Activated CD4-positive, alpha-beta T cell treated with anti-CD3 and anti-CD28 coated beads, Interleukin-2, Interleukin-4, amounts not matched to agents 100 ng/mL and 50 ng/mL, durations not matched to agents 16 hours and 8 hours (primary cell): ENCODE results near the gene TNS3.
A peak's percentile ranks its signal among the peaks of the same experiment; 100 is the strongest.
"Not testable (repeated sequence)": the region's sequence is repeated elsewhere in the genome, so short reads cannot be mapped to it uniquely, and the experiment has no call there.

Experiments
- DNase-seq: peaks from one replicate; pipeline ENCODE4 v3.0.0-alpha.2; 2020; ENCODE audit warnings: low spot score

The TNS3 gene

DNA sequence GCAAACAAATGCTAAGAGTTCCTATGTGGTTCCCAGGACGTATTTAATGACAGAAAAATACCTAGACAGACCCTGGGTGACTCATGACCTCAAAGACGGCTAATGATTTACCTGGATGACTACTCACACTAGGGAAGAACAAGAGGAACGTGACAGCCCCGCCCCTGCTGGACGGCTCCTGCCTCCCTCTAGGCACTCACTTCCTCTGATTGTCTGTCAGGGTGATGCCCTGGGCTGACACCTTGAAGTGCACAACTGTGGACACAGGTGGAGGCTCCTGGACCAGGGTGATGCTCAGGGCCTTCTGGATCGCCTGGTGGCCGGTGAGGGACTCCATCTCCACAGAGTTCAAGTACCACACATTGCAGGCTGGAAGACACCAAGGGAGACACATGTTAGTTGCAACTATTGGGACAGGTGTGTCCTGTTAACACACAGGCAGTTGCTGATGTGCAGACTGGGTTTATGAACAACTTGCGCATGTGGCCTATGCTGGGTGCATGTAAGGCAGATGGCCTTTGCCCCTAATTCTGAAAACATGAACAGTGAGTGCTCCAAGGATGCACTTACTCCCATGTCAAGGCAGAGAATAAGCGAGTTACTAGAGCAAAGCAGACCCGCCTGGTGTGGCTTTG, 298.3 kb downstream of the TNS3 start:
- DNase-seq: no peak

DNA sequence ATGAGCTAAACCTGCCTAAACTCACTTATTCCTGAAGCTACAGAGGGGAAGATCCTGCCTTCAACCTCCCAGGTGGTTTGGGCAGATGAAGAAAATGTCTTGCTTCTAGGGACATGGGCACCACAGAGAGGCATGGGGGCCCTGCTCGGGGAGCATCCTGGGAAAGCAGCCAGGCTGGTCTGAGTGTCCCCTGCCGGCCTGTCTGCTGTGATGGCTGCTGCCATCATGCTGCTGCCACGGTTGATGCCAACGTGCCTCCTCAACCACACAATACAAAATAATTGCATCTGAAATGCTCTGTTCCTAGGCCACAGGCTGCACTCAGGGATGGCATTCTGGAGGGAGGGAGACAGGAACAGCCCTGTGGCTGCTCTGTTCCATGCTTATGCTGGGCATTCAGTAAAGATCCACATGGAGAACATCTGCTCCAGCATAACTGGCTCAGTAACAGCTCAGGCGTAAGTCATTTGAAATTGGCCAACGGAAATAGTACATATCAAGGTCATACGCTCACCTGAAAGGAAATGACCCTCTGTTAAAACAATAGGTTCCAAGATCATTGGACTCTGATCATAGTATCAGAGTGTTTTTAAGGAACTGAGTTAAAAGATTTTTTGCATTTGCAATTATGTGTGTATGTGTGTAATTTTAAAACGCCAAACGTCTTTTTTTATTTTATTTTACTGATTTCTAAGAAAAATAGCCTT, 299.0 kb downstream of the TNS3 start:
- no peak for DNase-seq

DNA sequence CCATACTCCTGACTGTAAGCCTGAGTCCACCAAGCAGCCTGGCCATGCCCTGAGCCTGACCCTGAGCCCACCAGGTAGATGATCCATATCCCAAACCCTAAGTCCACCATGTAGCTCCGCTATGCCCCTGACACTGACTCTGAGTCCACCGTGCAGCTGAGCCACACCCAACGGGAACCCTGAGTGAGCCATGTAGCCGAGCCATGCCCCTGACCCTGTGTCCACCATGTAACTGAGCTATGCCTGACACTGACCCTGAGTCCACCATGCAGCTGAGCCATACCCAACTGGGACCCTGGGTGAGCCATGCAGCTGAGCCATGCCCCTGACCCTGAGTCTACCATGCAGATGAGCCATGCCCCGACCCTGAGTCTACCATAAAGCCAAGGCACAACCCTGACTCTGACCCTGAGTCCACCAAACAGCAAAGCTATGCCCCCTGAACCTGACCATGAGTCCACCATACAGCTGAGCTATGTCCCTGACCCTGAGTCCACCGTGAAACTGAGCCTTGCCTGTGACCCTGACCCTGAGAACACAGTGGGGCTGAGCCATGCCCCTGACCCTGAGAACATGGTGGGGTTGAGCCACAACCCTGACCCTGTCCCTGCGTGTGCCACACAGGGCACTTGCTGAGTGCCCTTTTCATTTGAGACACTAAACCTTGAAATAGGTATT, 299.8 kb downstream of the TNS3 start:
- DNase-seq: no peak

DNA sequence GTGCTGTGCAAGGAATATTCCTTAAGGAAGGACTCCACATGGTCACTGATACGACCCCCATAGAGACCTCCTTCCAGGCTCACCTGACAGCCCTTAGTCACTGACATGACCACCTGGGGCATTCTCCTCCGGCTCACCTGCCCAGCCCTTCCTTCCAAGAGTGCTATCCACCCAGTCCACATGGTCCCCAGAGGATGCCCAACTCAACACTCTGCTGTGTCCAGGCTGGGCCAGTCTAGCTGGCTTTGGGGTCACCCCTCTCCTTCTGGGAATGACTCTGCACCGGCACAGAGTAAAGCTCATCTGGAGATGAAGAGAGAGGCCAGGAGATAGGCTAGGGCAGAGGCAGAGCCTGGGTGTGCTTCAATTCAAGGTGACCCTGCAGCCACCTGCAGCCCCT, 300.8 kb downstream of the TNS3 start:
- no peak for DNase-seq

DNA sequence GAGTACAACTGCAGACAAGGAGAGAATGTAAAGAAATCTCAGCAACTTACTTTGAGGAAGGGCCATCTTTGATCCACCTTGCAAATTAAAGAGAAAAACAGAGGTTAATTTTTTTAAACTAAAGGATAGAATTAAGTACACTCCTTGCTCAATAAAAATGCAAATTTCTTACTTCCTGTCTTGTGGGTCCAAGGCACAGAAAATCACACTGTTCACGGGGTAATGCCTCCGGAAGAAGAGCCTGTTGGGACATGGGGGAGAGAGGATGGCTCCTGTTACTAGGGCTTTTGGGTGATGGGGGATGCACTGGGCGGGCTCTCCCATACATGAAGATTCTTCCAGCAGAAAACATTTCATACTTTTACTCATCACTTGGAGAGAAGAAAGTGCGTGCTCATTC, 301.8 kb downstream of the TNS3 start:
- DNase-seq: no peak

DNA sequence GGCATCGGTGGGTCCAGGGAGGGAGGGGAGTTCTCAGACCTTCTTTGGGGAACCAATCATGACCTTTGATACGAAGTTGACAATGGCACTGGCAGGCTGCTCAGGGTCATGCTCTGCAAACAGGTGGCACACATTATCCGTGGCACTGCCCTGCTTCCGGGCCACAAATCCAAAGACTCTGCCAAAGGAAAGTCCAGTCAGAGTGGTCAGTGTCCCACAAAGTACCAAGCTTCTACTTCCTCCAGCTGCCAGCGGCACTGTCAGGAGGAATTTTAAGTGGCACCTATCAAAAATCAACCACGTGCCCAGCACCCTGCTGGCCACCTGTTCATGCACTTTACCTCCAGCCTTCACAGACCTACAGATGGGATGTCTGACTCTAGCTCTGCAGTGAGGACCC, 303.9 kb downstream of the TNS3 start:
- no peak for DNase-seq

DNA sequence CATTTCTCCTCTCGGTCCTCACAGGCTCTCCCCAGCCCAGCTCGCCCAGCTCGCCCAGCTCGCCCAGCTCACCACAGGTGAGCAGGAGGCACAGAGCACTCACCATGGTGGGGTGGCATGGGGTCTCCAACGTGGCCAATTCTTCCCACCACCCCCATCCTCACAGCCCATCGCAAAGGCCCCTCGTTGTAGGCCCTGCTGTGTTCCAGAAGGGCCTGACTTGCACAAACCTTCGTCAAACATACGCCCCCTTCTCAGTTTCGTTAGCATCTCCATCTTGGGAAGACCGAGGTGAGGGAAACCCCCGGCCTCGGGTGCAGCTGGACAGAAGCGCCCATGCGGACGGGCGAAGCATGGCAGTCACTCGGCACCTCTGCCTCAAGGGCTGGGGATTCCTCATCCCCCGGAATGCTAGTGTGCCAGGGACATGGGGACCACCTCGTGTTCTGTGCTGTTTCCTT, 304.6 kb downstream of the TNS3 start:
- DNase-seq: no peak

DNA sequence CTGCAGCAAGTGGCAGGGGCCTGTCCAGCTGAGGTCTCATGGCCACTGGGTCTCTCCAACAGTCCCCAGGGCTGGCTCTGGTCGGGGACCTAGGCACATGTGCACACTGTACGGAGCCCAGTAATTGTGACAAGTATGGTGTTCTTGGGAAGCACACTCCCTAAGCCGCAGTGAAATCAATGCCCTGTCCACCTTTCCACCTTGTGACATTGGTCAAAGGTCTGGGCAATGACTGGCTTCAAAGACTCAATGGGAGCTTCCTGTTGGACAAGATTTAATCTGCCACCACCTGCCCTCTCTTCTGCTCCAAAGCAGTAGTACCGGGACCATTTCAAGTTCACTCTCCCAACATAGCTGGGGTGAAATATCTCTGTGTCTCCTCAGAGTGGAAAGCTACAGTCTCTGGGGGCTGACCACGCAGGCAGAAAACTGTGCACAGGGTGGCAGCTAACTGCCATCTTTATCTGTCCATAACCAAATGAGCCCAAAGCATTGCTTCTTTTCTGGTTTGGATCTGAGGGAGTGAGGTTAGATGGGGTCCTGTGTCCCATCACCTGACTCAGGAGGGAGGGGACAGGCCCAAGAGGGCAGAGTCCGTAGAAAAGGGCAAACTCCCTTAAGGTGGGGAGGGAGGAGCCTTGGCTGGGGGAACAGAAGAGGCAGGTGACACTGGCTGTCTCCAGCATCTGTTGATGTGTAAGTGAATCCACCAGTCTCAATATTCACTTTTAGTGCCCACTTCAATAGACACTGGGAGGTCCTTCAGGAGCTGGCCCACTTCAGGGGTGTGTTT, 307.7 kb downstream of the TNS3 start:
- DNase-seq: no peak

DNA sequence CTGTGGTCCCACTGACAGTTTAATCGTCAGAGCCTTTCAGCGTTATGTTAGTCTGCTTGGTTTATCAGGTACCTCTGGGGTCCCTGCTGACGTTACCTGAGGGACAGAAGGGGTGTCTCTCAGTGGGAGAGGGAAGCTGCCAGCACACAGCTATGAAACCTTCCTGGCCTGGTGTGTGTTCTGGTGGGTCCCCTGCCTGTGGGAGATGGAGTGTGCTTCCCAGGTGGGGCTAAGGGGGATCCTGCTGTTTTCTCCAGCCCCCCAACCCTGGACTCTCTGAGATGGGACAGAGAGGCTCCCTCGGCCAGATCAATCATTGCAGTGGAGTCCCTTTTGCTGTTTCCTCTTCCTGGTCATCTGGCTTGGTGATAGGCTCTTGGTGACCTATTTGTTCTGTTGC, 308.8 kb downstream of the TNS3 start:
- DNase-seq: no peak

DNA sequence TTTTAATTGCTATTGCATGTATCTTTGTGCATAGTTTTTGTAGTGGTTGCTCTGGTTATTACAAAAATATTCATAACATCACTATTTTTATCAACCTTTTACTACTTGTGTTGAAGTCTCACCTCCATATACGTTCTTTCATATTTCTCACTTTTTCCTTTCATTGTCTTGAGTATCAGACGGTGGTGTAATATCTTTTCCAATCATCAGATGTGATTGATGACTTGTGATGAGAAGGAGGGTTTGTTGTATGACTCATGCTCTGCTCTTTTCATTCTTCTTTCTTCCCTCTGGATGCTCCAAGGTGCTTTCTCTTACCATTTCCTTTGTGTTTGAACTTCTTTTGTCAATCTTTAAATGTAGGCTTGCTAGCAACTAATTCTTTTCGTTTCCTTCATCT, 310.2 kb downstream of the TNS3 start:
- DNase-seq: no peak

DNA sequence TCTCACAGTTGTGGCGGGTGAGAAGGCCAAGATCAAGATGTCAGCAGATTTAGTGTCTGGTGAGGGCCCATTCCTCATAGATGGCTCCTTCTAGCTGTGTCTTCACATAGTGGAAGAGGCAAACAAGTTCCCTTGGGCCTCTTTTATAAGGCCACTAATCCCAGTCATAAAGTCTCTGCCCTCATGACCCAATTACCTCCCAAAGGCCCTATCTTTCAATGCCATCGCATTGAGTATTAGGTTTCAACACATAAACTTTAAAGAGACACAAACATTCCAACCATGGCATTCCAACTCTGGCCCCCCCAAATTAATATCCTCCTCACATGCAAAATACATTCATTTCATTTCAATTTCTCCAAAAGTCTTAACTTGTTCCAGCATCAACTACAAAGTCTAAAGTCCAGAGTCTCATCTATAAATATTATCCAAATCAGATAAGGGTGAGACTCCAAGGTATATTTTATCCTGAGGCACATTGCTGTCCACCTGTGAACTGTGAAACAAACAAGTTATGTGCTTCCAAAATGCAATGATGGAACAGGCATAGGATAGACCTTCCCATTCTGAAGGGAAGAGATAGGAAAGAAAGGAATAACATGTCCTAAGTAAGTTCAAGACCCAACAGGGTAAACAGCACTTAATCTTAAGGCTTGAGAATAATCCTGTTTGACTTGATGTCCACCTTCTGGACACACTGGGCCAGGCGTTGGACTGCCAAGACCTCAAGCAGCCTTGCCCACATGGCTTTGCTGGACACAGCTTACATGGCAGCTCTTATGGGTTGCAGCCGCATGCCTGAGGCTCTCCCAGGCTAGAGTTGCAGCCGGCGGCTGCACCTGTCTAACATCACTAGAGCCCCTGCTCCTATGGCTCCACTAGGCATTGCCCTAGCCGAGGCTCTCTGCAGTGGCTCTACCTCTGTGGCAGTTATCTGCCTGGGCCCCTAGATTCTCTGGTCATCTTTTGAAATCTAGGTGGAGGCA, 312.8 kb downstream of the TNS3 start:
- no peak for DNase-seq

DNA sequence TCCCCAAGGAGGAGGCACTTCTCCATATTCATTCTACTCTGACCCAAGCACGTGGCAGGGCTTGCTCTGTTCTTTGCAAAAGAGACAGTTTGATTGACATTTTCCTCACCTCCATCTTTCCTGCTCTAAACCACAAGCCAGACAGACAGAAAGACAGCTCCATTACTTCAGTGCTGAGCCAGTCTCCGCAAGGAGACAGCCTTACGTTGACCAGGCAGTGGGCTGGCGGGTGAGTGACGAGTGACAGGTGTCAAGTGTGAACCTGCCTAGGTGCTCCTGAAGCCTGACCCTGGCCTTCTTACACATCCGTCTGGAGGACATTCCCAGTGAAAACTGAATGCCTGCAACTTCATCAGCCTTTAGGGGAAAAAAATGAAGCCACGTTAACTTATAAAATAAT, 314.6 kb downstream of the TNS3 start:
- DNase-seq: no peak

DNA sequence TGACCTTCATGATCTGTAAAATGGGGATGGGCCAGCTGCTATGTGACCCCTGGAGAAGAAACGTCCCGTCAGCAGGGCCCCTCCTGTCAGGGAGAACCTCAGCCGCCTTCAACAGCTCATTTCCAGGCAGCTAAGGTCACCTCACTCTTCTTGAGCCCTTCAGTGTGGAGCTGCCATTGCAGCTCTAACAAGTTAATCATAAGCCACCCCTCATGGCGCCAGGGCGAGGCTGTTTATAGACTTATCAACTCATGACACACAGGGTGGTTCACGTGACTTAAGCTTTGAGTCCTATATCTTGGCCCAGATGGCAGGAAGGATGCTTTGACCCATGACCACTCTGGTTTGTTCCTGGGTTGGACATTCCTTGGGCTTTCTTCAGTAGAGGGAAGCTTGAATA, 315.1 kb downstream of the TNS3 start:
- DNase-seq: no peak

DNA sequence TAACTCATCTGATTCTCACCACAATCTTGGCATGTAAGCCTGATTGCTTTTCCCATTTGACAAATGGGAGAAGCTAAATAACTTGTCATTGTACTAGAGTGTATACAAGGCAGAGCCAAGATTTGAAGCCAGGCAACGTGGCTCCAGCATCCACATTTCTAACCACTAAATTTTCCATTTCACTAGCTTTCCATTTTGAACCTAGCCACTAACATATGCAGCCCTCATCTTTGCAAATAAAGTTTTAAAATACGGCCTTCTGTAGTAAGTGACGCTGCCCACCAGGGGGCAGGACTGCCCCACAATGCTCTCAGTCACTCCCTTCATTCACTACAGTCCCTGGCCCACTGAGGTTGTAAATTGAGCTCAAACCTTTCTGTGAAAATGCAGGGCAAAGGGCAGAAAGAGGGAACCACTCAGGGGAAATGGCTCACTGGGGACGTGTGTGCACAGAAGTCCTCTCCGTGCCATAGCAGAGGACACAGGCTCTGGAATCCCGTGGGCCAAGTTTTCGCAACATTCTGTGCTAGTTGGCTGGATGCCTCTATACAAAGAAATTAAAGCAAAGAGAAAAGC, 315.7 kb downstream of the TNS3 start:
- peak; percentile 31 for DNase-seq

DNA sequence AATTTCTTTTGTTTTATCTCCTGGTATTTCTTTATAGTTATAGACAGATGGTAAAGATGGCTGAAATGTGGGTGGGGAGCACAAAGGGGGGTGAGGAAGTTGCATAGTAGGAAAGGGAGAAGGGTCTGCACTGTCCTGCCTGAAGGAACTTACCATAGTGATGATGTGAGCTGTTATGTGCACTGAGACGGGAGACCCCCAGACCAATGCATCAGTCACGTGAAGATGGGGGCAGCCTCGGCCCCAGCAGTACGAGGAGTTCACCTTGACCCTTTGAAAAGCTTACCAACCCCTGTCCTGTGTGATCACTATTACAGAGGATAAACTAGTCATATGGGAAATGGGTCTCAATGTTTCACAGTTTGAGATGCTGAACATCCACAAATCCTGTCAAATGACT, 316.3 kb downstream of the TNS3 start:
- DNase-seq: no peak

DNA sequence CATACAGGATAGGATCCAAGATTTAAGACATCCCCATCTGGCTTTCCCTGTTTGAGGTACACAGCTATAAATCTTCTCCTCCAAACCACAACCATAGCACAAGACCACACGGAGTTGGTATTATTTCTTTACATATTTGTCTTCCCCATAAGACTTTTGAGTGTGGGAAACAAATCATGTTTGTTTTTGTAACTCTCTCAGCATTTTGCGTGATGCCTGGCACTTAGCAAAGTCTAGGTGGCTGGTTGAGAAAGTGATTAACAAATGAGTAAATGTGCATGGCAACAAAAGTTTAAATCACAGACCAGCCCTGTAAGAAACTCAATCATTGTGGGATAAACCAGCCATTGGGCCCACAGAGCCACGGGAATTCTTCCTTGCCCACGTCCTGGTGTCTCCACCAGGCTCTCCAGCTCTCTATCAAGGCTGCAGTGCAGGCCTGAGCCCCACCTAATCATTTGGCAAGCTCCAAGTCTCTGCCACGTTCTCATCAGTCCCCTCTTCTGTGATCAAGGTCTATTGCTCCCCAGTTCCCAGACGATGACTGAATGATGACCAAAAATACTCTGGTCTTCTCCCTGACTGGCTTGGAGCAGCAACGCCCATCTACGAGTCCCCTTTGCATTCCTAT, 317.8 kb downstream of the TNS3 start:
- no peak for DNase-seq

DNA sequence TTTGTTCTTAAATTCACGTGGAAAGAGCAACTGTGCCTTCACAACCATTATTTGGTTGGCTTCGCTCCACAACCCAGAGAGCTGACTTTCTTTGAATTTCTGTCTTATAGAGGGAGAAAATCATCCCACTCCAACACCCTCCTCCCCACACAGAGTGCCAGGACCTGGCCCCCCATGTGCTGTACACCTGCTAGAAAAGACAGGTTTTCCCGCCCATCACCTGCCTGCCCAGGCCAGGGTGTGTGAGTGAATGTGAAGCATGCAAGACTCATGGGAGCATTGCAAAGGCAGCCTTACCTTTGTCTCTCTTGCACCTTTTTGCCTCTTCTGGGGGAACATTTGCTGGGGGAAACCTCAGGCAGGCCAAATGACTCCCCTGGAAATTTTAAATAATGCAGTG, 319.0 kb downstream of the TNS3 start:
- DNase-seq: no peak

DNA sequence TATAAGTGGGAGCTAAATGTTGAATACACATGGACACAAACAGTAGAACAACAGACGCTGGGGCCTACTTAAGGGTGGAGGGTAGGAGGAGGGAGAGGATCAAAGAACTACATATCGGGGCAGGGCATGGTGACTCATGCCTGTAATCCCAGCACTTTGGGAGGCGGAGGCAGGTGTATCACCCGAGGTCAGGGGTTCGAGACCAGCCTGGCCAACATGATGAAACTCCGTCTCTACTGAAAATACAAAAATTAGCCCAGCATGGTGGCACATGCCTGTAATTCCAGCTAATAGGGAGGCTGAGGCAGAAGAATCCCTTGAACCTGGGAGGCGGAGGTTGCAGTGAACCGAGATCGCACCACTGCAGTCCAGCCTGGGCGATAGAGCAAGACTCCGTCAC, 319.8 kb downstream of the TNS3 start:
- DNase-seq: not testable (repeated sequence)

DNA sequence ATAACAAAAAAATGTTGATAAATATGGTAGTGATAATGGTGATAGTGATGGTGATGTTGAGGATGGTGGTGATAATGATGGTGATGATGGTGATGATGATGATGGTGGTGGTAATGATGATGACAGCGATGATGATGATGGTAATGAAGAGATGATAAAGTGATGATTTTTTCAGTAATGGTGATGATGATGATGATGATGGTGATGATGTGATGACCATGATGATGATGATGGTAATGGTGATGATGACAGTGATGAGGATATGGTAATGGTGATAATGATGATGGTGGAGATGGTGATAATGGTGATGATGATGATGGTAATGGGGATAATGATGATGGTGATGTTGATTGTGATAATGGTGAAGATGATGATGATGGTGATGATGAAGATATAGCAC, 321.6 kb downstream of the TNS3 start:
- no peak for DNase-seq

DNA sequence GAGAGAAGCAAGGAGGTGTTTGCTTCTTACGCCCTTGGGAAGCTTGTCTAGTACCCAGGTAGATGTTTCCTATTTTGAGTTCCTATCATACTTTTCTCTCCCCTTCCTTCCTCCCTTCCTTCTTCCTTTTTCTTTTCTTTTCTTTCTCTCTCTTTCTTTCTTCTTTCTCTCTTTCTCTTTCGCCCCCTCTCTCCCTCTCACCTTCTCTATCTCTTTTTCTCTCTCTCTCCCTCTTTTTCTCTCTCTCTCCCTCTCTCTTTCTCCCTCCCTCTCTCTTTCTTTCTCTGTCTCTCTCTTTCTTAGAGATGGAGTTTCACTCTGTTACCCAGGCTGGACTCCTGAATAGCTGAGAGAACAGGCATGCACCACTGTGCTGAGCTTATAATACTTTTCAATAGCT, 322.2 kb downstream of the TNS3 start:
- no peak for DNase-seq

DNA sequence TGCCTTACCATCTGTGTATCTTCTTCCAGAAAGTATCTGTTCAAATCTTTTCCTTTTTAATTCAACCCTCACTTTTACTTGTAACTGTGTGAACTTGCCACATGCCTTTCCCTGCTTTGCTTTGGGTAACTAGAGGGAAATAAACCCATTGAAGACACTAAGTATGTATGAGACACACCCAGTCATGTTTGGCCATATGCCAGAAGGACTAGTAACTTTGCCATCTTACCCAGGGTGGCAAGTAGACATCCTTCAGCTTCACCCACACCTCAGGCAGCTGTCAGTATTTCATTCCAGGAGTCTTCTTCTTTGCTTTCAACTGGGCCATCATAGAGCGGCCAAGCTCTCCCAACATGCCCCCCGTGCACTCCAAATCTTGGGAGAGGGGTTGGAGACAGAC, 323.1 kb downstream of the TNS3 start:
- no peak for DNase-seq
